ENCODE measurements around the gene MKLN1.
"Not testable (repeated sequence)": the region's sequence is repeated elsewhere in the genome, so short reads cannot be mapped to it uniquely, and the experiment has no call there.

The MKLN1 gene

DNA sequence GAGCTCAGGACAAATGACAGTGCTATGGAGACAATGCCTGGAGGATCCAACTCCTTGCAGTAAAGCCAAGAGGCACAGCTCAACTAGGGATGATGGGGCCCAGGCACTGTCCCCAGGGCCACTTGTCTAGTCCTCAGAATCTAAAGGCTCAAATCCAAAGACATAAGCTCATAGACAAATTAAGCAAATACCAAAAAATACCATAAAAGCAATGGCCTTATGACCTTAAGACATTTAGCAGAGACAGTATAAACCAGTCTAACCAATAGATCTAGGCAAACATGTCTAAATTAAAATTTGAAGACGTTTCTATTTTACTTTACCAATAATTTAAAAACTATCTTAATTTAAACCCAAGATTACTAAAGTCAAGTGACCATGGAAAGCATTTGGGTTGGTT lies 14.8 kb upstream of the MKLN1 start:
- DNase-seq = no peak

DNA sequence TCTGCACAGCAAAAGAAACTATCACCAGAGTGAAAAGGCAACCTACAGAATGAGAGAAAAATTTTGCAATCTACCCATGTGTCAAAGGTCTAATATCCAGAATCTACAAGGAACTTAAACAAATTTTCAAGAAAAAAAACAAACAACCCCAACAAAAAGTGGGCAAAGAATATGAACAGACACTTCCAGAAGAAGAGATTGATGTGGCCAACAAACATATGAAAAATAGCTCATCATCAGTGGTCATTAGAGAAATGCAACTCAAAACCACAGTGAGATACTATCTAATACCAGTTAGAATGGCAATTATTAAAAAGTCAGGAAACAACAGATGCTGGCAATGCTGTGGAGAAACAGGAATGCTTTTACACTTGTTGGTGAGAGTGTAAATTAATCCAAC lies 7.1 kb upstream of the MKLN1 start:
- DNase-seq = no peak

- no peak for DNase-seq
Observed at GRCh38 chr7:131321656-131322055, 6.0 kb upstream of the MKLN1 start.

- DNase-seq = no peak
Observed at GRCh38 chr7:131322061-131322460, 5.6 kb upstream of the MKLN1 start.

GRCh38 chr7:131322861-131323260 lies 4.8 kb upstream of the MKLN1 start:
- no peak for DNase-seq

- DNase-seq = no peak
Observed at GRCh38 chr7:131325179-131325840, 2.4 kb upstream of the MKLN1 start.

DNA sequence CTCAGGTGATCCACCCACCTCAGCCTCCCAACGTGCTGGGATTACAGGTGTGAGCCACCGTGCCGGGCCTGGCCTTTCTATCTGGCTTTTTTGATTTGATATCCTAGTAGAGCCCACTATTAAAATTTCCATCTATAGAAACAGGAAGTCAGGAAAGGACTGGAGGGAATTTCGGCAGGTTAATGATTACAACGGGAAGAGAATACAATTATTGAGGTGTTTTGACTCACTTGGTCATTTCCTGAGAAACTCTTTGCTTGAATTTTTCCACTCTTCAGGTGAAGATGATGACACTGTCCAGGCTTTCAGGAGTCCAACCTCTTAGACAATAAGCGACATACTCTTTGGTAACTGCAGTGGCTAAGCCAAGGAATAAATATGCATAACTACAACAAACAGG lies 1.1 kb upstream of the MKLN1 start:
- DNase-seq = no peak

GRCh38 chr7:131327049-131327625 lies 539 bp upstream of the MKLN1 start:
- DNase-seq = peak; percentile 68

DNA sequence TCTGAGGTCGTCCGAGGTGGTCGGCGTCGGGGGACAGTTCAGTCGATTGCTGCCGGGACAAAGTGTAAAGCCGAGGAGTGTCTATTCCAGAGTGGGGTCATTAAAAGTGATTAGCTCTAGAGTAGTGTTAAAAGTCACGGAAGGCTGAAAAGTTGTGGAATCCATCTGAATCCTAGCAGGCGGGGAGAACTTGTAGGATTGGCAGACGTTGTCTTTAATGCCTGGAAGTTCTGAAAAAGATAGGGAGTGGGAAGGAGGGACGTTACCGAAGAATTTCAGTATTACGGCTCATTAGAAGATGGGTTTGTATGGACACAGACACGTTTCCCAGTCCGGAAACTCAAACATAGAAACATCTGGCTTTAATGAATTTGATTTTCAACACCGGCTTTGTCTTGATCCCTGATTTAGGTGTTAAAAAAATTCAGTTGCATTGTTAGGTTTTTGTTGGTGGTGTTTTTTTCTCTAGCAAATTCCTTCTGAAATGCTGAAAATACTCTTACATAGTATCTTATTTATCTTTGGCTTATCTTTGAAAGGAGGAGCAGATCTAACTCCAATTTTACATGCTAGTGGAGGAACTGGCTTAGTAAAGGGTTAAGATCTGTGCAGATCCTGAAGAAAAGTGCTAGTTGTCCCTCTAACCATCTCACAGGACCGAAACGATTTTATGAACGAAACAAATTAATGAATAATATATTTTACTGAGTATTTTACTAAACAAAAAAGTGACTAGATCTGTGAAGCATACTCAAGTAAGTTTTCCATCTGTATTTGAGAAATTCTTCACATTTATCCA lies 900 bp downstream of the MKLN1 start:
- DNase-seq = peak; percentile 44

DNA sequence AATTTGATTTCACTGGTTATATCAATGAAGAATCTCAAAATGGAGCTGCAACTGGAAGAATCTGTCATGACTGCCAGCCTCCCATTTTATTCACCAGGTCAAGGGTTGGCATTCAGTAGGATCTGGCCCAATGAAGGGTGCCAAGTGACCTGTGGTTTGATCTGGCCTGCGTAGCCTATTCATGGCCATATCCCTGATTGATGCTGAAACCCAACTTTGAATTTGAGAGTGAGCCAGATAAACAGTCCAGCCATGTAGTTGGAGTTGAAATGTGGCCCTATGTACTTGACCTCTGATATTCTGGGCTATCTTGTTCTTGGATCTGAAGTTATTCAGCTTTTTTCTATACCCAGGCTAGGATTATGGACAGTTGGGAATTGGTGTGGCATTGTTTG lies 1.5 kb downstream of the MKLN1 start:
- no peak for DNase-seq

DNA sequence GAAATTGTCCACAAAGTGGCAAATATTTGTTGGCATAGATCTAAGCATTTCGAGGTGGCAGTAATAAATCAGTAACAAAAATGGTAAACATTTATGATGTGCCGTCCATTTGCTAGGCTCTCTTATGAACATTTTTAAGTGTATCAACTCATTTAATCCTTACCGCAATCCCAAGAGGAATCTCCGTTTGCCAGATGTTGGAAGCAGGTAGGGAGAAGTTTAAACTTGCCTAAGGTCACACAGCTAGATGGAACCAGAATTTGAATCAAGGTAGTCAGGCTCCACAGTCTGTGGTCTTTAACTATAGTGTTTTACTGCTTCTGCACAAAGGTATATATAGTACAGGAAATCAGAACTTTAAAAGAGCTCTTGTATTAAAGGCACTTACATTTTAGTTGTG lies 2.6 kb downstream of the MKLN1 start:
- DNase-seq = no peak

GRCh38 chr7:131331806-131332205 lies 4.1 kb downstream of the MKLN1 start:
- DNase-seq = no peak

- not testable (repeated sequence) for DNase-seq
Observed at GRCh38 chr7:131332729-131333128, 5.1 kb downstream of the MKLN1 start.

DNA sequence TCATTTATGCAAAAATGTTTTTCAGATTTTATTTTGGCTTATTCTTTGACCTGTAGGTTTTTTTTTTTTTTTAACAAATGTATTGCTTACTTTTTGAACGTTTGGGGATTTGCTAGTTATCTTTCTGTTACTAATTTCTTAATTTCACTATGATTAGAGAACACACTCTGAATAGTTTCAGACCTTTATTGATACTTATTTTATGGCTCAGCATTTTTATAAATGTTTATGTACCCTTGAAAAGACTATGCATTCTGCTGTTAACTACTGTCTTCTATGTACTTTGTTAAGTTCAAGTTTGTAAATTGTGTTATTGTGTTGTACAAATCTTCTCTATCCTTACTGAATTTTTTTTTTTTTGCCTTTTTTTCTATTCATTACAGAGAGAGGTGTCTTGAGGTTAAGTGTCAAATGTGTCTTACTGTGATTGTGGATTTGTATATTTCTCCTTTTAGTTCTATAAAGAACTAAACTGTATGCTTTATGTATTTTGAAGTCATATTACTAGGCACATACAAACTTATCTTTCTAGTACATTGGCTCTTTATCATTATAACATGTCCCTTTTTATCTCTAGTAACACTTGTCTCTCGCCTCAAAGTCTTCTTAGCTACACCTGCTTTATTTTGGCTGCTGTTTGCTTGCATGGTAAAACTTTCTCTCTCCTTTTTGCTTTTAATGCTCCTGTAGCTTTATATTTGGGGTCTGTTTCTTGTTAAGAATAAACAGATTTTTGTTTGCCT lies 8.1 kb downstream of the MKLN1 start:
- no peak for DNase-seq

DNA sequence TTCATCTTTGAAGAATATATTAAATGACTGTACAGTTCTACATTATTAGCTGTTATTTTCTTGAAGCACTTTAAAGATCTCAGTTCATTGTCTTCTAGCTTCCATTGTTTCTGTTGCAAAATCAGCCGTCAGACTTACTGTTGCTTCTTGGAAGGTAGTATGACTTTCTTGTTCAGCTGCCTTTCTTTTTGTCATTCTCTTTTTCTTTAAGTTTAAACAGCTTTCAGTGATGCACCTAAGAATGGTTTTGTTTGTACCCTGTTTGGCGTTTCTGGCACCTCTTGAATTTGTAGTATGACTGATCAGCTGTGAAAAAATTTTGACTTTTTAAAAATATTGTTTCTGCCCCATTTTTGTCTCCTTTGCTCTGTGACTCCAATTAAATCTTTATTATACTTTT lies 9.3 kb downstream of the MKLN1 start:
- peak; percentile 37 for DNase-seq

GRCh38 chr7:131338173-131338572 lies 10.5 kb downstream of the MKLN1 start:
- no peak for DNase-seq

- no peak for DNase-seq
Observed at GRCh38 chr7:131338691-131339390, 11.2 kb downstream of the MKLN1 start.

DNA sequence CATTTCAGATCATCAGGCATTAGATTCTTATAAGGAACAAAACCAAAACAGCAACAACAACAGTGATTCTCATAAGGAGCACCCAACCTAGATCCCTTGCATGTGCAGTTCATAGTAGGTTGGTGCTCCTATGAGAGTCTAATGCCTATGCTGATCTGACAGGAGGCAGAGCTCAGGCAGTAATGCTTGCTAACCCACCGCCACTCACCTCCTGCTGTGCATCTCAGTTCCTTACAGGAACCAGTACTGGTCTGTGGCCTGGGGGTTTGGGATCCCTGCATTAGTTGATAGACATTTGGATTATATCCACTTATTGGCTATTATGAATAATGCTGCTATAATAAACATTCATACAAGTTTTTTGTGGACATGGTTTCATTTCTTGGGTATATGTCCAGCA lies 14.0 kb downstream of the MKLN1 start:
- DNase-seq = no peak

GRCh38 chr7:131342864-131343442 lies 15.3 kb downstream of the MKLN1 start:
- DNase-seq = no peak

- DNase-seq = no peak
Observed at GRCh38 chr7:131346885-131347592, 19.4 kb downstream of the MKLN1 start.

DNA sequence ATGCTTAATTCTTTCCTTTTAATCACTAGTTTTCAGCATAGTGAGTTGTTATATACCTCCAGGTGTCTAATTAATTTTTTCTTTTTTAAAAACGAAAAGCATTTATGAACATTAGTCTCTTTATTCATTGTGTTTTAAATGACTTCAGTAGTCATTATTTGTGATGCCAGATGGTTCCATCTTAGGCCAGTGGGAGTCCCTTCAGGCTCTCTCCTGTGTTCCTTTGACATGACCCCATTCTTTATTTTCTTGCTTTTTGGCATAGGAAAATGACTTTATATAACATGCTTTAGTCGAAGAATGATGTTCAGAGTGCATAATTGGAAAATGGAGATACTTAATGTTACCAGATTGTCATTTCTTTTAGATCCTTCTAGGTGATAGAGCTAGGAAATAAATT lies 24.4 kb downstream of the MKLN1 start:
- DNase-seq = no peak

GRCh38 chr7:131354390-131354789 lies 26.7 kb downstream of the MKLN1 start:
- DNase-seq = peak; percentile 34
